A549 (cell line): Measurements from ENCODE around the gene CABP2. TPM values are rescaled to one million over a fixed set of nuclear protein-coding genes. Genes with fewer than 3 reads are reported as not detected.
"Not testable (repeated sequence)": the region's sequence is repeated elsewhere in the genome, so short reads cannot be mapped to it uniquely, and the experiment has no call there.

Experiments used
- ATAC-seq, 2 experiments: fragments of 200-7000 bp in 1 of 2; fragments of >200 bp in 1 of 2; cut with Nextera tagmentation in 1 of 2; cut with Tn5 transposase in 1 of 2; 3 replicates each; pipeline versions ENCODE4 v1.8.0 to v1.9.1; 2018 to 2020; ENCODE audit warnings: mild to moderate bottlenecking in 1 of 2, moderate library complexity in 1 of 2
- CTCF ChIA-PET: fragments of 300-600 bp; sonication (Branson Sonifier 250); formaldehyde crosslinking; extraction: SDS; loops from one replicate; lab custom pipeline; 2021; ENCODE audit warnings: antibody characterized with exemption, inconsistent platforms; lab: Yijun Ruan, JAX
- POLR2A ChIA-PET: fragments of 350-600 bp; formaldehyde crosslinking; extraction: SDS; loops from one replicate; lab custom pipeline; 2021; ENCODE audit warnings: antibody characterized with exemption, inconsistent platforms; lab: Yijun Ruan, JAX
- DNase-seq, 2 experiments: peaks; one replicate each; pipeline versions ENCODE4 v3.0.0 to v3.0.0-alpha.2; 2011 to 2016; ENCODE audit warnings: low read depth in 1 of 2, low spot score in 1 of 2
- FAIRE-seq: peaks from 2 replicates; lab custom pipeline; 2011; peaks lifted over from hg19 to GRCh38; lab: Jason Lieb, UNC
- H3K27ac ChIP-seq, 2 experiments: fragments of >200 bp; sonication (Bioruptor Twin); formaldehyde crosslinking; 3 replicates each; pipeline ENCODE4 v1.5.1; 2016 to 2017
- H3K4me1 ChIP-seq: fragments of >200 bp; sonication (Bioruptor Twin); formaldehyde crosslinking; 3 replicates; pipeline ENCODE4 v1.6.1; 2016
- H3K4me2 ChIP-seq: fragments of >200 bp; sonication (Bioruptor Twin); formaldehyde crosslinking; 3 replicates; pipeline ENCODE4 v1.6.1; 2016
- H3K4me3 ChIP-seq: fragments of >200 bp; sonication (Bioruptor Twin); formaldehyde crosslinking; 3 replicates; pipeline ENCODE4 v1.5.1; 2016
- H3K9me3 ChIP-seq: fragments of >200 bp; sonication (Bioruptor Twin); formaldehyde crosslinking; 3 replicates; pipeline ENCODE4 v1.6.1; 2016
- BHLHE40 ChIP-seq: IDR thresholded peaks from 2 replicates; pipeline ENCODE4 v1.6.1; 2012; ENCODE audit warnings: low read depth, low read length, inconsistent platforms
- CBX8 ChIP-seq: fragments of 200-600 bp; sonication (generic); IDR thresholded peaks from 2 replicates; pipeline ENCODE4 v1.6.1; 2016
- CHD2 ChIP-seq: fragments of 150-350 bp; IDR thresholded peaks from 2 replicates; pipeline ENCODE4 v1.6.1; 2014; ENCODE audit warnings: low read length; ENCODE audit not compliant: partially characterized antibody
- EHF ChIP-seq: fragments of 250-450 bp; sonication (Bioruptor Pico); IDR thresholded peaks from 2 replicates; pipeline ENCODE4 v1.5.0; 2020; ENCODE audit warnings: mild to moderate bottlenecking
- EHMT2 ChIP-seq: fragments of 200-600 bp; sonication (generic); IDR thresholded peaks from 2 replicates; pipeline ENCODE4 v1.6.1; 2016; ENCODE audit warnings: antibody characterized with exemption, low read depth, mild to moderate bottlenecking, moderate library complexity
- EP300 ChIP-seq, 2 experiments: fragments of >200 bp; sonication (Bioruptor Twin); formaldehyde crosslinking; IDR thresholded peaks; 2 replicates in 1 of 2; 3 replicates in 1 of 2; pipeline ENCODE4 v1.6.1; 2016 to 2017
- FOSL2 ChIP-seq, 2 experiments: fragments of 450-650 bp in 1 of 2; fragments of >200 bp in 1 of 2; sonication (Bioruptor Twin) in 1 of 2; formaldehyde crosslinking; IDR thresholded peaks; 2 replicates each; pipeline versions ENCODE4 v1.5.0 to v1.6.1; 2016 to 2020; ENCODE audit warnings: mild to moderate bottlenecking in 1 of 2, moderate library complexity in 1 of 2
- HDAC2 ChIP-seq: fragments of 200-600 bp; sonication (generic); IDR thresholded peaks from 2 replicates; pipeline ENCODE4 v1.6.1; 2016
- HMGXB4 ChIP-seq: fragments of 250-450 bp; sonication (Bioruptor Pico); IDR thresholded peaks from 2 replicates; pipeline ENCODE4 v1.5.0; 2021; ENCODE audit warnings: mild to moderate bottlenecking, moderate library complexity, borderline replicate concordance
- HOXA7 ChIP-seq: fragments of 250-450 bp; sonication (Bioruptor Pico); IDR thresholded peaks from 2 replicates; pipeline ENCODE4 v1.5.0; 2020; ENCODE audit warnings: mild to moderate bottlenecking, moderate library complexity
- JUNB ChIP-seq: fragments of >200 bp; sonication (Bioruptor Twin); formaldehyde crosslinking; IDR thresholded peaks from 2 replicates; pipeline ENCODE4 v1.6.1; 2016
- KDM1A ChIP-seq: fragments of 200-600 bp; sonication (generic); IDR thresholded peaks from 2 replicates; pipeline ENCODE4 v1.6.1; 2016; ENCODE audit warnings: low read depth, mild to moderate bottlenecking
- MAFK ChIP-seq: fragments of 450-650 bp; IDR thresholded peaks from 2 replicates; pipeline ENCODE4 v1.6.1; 2014; ENCODE audit not compliant: partially characterized antibody
- MAZ ChIP-seq: fragments of 150-350 bp; IDR thresholded peaks from 2 replicates; pipeline ENCODE4 v1.6.1; 2014; ENCODE audit warnings: antibody characterized with exemption, low read depth, low read length, borderline replicate concordance
- MYC ChIP-seq: IDR thresholded peaks from 2 replicates; pipeline ENCODE4 v1.6.1; 2012; ENCODE audit warnings: mild to moderate bottlenecking, inconsistent platforms, low read length, improper control_type of control experiment, borderline replicate concordance
- NFE2L2 ChIP-seq: fragments of 150-350 bp; conservative IDR thresholded peaks from 2 replicates; pipeline ENCODE4 v1.6.1; 2014; ENCODE audit warnings: low read length
- NPAS2 ChIP-seq: fragments of 250-450 bp; sonication (Bioruptor Pico); IDR thresholded peaks from 2 replicates; pipeline ENCODE4 v1.8.0; 2022; ENCODE audit warnings: mild to moderate bottlenecking, moderate library complexity, borderline replicate concordance
- NR3C1 ChIP-seq: fragments of >200 bp; sonication (Bioruptor Twin); formaldehyde crosslinking; IDR thresholded peaks from 3 replicates; pipeline ENCODE4 v1.6.1; 2017
- PHF8 ChIP-seq: fragments of 200-600 bp; sonication (generic); IDR thresholded peaks from 2 replicates; pipeline ENCODE4 v1.6.1; 2016; ENCODE audit warnings: low read depth, mild to moderate bottlenecking, antibody characterized with exemption, moderate library complexity, borderline replicate concordance
- POLR2AphosphoS2 ChIP-seq: conservative IDR thresholded peaks from 2 replicates; pipeline ENCODE4 v1.6.1; 2012; ENCODE audit warnings: low read length, improper control_type of control experiment, inconsistent platforms
- RFX5 ChIP-seq: fragments of 450-650 bp; IDR thresholded peaks from 2 replicates; pipeline ENCODE4 v1.7.1; 2014; ENCODE audit warnings: antibody characterized with exemption, mild to moderate bottlenecking, moderate library complexity
- TFCP2L1 ChIP-seq: fragments of 250-450 bp; sonication (Bioruptor Pico); IDR thresholded peaks from 2 replicates; pipeline ENCODE4 v1.5.0; 2021; ENCODE audit warnings: mild to moderate bottlenecking
- ZFP36 ChIP-seq: fragments of 450-650 bp; IDR thresholded peaks from 2 replicates; pipeline ENCODE4 v1.6.1; 2014; ENCODE audit warnings: borderline replicate concordance; ENCODE audit not compliant: partially characterized antibody
- WGBS: methylation state at CpG from one replicate; pipeline ENCODE4 v1.1.6; 2017; ENCODE audit errors: missing lambda C conversion rate; 5-methylcytosine and 5-hydroxymethylcytosine counted together
- polyA plus RNA-seq, 4 experiments: library from polyadenylated mRNA; depleted of rRNA in 3 of 4; stranded (reverse); fragments of >200 nt; fragmentation: RNase III in 1 of 4; extraction: RNeasy Plus Mini Kit Qiagen cat#74134 plus additional on column Dnase treatment in 1 of 4; gene quantifications; 2 replicates in 3 of 4; 3 replicates in 1 of 4; pipeline ENCODE4 v1.2.3, GENCODE V29; 2011 to 2017
- TF ChIP-seq, protein P1 (sequence below): fragments of >200 bp; sonication (Bioruptor Twin); formaldehyde crosslinking; IDR thresholded peaks from 3 replicates; pipeline ENCODE4 v1.6.1; 2016

The CABP2 gene
- polyA plus RNA-seq, 2 of the 4 experiments (the other 2 are of a cell fraction) = not detected

GRCh38 chr11:67551697-67552096, 28.5 kb upstream of the CABP2 start:
- H3K4me3 ChIP-seq, H3K27ac ChIP-seq, POLR2A ChIA-PET, DNase-seq, ATAC-seq, H3K4me2 ChIP-seq, FAIRE-seq, H3K4me1 ChIP-seq: not testable (repeated sequence)
- peaks cover 18% of the 10 kb centered on the region for H3K9me3 ChIP-seq
- peak; percentile 80 for TF ChIP-seq ZFP36
- CTCF ChIA-PET = interaction anchor here (0.6 kb wide), 1 partner anchor 679 kb away, joined by 3 read pairs; no protein-coding TSS in a partner anchor

DNA sequence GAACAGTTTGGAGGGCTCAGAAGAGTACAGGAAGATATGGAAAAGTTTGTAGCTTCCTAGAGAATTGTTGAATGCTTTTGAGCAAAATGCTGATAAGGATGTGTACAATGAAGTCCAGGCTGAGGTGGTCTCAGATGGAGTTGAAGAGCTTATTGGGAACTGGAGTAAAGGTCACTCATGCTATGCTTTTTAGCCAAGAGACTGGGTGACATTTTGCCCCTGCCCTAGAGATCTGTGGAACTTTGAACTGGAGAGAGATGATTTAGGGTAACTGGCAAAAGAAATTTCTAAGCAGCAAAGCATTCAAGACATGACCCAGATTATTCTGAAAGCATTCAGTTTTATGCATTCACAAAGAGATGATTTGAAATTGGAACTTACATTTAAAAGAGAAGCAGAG, 27.9 kb upstream of the CABP2 start:
- Histone ChIP-seq H3K4me2 (no peak overlapping the region), H3K9me3 (peaks cover 18% of the 10 kb centered on the region), H3K27ac (no peak overlapping the region), H3K4me3 (no peak overlapping the region), H3K4me1 (no peaks in the 10 kb centered on the region)
- ATAC-seq = no peak
- DNase-seq = no peak
- FAIRE-seq = no peak
- ChIA-PET CTCF (no interaction called here), POLR2A (no interaction called here)
- TF ChIP-seq TFCP2L1 (CRISPR knock-in tag) = no peak
- TF ChIP-seq FOSL2 (IDR thresholded peaks at IDR 0.05) = no peak
- no peak for TF ChIP-seq FOSL2 (CRISPR knock-in tag; IDR thresholded peaks at IDR 0.05)
- TF ChIP-seq NR3C1 = no peak
- TF ChIP-seq KDM1A = no peak
- TF ChIP-seq HMGXB4 (CRISPR knock-in tag) = no peak
- no peak for TF ChIP-seq CBX8
- TF ChIP-seq, protein P1, sequence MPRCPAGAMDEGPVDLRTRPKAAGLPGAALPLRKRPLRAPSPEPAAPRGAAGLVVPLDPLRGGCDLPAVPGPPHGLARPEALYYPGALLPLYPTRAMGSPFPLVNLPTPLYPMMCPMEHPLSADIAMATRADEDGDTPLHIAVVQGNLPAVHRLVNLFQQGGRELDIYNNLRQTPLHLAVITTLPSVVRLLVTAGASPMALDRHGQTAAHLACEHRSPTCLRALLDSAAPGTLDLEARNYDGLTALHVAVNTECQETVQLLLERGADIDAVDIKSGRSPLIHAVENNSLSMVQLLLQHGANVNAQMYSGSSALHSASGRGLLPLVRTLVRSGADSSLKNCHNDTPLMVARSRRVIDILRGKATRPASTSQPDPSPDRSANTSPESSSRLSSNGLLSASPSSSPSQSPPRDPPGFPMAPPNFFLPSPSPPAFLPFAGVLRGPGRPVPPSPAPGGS = no peak
- TF ChIP-seq PHF8 = no peak
- TF ChIP-seq EHMT2 = no peak
- TF ChIP-seq MAFK = no peak
- TF ChIP-seq MYC = no peak
- TF ChIP-seq BHLHE40 = no peak
- no peak for TF ChIP-seq POLR2AphosphoS2
- no peak for TF ChIP-seq NFE2L2
- TF ChIP-seq JUNB = no peak
- no peak for TF ChIP-seq EHF (CRISPR knock-in tag)
- no peak for TF ChIP-seq HOXA7

GRCh38 chr11:67548555-67549110, 25.4 kb upstream of the CABP2 start:
- TF ChIP-seq RFX5 (no peak), NPAS2 (CRISPR knock-in tag) (no peak), TFCP2L1 (CRISPR knock-in tag) (no peak), CBX8 (no peak), EHF (CRISPR knock-in tag) (no peak), JUNB (no peak), MAZ (no peak), EP300 (IDR thresholded peaks at IDR 0.05) (no peak), HOXA7 (no peak), CHD2 (no peak), HDAC2 (no peak)
- DNase-seq (no peak), ATAC-seq (no peak), FAIRE-seq (no peak)
- Histone ChIP-seq H3K27ac (no peak overlapping the region), H3K4me2 (no peak overlapping the region), H3K4me1 (peaks cover 12% of the 10 kb centered on the region), H3K4me3 (no peak overlapping the region), H3K9me3 (peaks cover 18% of the 10 kb centered on the region)
- POLR2A ChIA-PET = interaction anchor here (1.4 kb wide), 1 partner anchor 35 kb away, joined by 4 read pairs; the partner anchor contains the start of gene GSTP1
- CTCF ChIA-PET = interaction anchor here (1.4 to 2.0 kb wide), 4 partner anchors 11 to 24 kb away, joined by 3 to 8 read pairs (median 6); no protein-coding TSS in a partner anchor
- 75% methylated on average over 9 of the region's 9 CpGs for WGBS

DNA sequence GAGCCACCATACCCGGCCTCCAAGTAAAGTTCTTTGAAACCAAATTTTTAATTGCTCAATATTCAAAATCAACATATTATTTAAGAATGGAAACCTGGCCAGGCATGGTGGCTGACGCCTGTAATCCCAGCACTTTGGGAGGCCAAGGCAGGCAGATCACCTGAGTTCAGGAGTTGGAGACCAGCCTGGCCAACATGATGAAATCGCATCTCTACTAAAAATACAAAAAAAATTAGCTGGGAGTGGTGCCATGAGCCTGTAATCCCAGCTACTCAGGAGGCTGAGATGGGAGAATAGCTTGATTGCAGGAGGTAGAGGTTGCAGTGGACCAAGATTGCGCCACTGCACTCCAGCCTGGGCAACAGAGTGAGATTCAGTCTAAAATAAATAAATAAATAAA, 24.9 kb upstream of the CABP2 start:
- H3K27ac ChIP-seq, H3K4me2 ChIP-seq, FAIRE-seq, DNase-seq, H3K4me3 ChIP-seq, ATAC-seq: not testable (repeated sequence)
- Histone ChIP-seq H3K4me1 (peaks cover 12% of the 10 kb centered on the region), H3K9me3 (peaks cover 18% of the 10 kb centered on the region)
- ChIA-PET CTCF (interaction anchor here (1.4 to 2.0 kb wide), 4 partner anchors 11 to 24 kb away, joined by 3 to 8 read pairs (median 6); no protein-coding TSS in a partner anchor), POLR2A (interaction anchor here (1.4 kb wide), 1 partner anchor 35 kb away, joined by 4 read pairs; the partner anchor contains the start of gene GSTP1)
- 89% methylated on average over 4 of the region's 4 CpGs for WGBS
